HG03095 (cell line): ENCODE measurements around the gene LBR.
"Not testable (repeated sequence)": the region's sequence is repeated elsewhere in the genome, so short reads cannot be mapped to it uniquely, and the experiment has no call there.

ENCODE experiments used
- ATAC-seq: cut with Tn5 transposase; IDR thresholded peaks from one replicate; pipeline ENCODE4 v1.9.1; 2021; ENCODE audit warnings: moderate library complexity; ENCODE audit not compliant: unreplicated experiment

Gene LBR

DNA sequence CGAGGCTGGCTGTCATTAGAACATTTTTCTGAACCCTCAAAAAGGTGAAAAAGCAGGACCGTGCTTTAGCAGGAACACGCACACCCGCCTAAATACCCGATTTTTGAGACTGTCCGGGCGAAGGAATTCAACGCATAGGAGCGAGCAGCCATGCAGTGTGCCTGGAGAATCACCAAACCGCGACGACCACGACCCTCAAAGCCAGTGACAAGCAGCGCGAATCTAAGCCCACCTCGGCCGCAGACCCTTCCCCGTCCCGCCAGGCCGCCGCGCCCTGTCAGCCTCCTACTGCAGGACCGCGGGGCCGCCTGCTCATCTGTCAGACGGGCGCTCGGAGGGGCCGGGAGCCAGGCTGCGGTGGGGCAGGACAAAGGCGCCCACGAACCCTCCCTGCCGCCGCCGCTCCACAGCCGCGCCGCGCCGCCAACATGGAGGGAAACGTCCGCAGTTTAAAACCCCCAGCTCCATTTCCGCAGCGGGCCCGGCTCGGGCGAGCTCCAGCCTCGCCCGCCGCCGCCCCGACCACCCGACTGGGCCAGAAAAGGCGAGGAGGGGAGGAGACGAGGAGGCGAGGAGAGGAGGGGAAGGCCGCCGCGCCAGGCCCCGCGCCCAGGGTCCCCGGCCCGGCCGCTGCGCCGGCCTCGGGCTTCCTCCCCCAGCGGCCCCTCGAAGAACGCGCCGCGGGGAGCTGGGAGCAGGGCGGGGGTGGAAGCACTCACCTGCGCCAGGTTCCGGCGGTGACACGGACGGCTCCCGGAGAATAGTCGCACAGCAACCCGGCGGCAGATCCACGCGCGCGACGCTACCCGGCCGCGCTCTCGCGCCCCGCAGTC, at the start of gene LBR:
Gene LBR (minus strand): TSS at position 804 of the 833 bp plus-strand sequence. CDS start 3,963 bp downstream, outside the sequence.
- ATAC-seq, result no peak

- no peak for ATAC-seq
These were observed 49.6 kb upstream of the LBR start for GRCh38 chr1:225477296-225477911.

DNA sequence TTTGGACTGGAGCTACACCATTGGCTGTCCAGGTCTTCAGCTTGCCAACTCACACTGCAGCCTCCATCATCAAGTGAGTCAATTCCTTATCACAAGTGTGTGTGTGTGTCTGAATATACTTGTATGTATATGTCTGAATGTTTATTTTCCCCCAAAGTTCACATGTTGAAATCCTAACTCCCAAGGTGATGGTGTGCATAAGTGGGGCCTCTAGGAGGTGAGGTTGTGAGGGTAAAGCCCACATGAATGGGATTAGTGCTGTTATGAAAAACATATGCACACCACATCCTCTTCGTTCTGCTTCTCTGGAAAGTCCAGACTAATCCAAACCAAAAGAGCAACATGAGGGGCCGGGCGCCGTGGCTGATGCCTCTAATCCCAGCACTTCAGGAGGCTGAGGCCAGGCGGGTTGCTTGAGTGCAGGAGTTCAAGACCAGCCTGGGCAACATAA, 48.7 kb upstream of the LBR start:
- no peak for ATAC-seq

GRCh38 chr1:225476100-225476511, 48.3 kb upstream of the LBR start:
- no peak for ATAC-seq

DNA sequence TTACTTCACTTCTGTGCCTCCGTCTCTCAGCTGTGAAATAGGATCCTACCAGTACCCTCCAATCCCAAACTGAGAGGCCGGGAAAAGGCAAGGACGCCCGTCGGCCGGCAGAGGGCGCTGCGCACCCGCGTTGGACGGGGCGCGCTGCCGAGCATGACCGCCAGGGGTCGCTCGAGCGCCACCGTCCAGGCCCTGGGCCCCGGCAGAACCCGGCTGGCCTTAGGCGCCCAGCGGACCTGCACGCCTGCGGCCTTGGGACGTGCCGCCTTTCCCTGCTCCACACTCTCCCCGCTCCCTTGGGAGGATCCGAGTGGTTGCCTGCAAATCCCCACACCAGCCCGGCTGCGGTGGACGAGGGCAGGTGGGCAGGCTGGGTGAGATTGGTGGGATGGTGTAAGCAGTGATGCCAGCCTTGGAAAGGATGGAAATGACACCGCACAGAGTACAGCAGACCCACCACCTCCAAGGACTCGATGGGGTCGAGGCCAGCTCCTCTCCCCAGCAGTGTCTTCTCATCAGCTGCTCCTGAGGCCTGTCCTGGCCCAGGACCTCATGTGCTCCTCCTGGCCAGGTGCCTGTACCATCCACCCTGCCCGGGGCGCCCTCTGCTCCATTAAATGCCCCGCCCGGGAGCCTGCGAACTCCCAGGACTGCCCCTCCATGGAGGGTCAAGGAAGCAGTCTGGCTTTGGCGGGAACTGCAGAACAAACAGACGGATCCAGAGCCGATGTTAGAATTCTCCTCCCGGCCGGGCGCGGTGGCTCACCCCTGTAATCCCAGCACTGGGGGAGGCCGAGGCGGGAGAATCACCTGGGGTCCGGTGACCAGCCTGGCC, 47.4 kb upstream of the LBR start:
- ATAC-seq, result peak; percentile 71

DNA sequence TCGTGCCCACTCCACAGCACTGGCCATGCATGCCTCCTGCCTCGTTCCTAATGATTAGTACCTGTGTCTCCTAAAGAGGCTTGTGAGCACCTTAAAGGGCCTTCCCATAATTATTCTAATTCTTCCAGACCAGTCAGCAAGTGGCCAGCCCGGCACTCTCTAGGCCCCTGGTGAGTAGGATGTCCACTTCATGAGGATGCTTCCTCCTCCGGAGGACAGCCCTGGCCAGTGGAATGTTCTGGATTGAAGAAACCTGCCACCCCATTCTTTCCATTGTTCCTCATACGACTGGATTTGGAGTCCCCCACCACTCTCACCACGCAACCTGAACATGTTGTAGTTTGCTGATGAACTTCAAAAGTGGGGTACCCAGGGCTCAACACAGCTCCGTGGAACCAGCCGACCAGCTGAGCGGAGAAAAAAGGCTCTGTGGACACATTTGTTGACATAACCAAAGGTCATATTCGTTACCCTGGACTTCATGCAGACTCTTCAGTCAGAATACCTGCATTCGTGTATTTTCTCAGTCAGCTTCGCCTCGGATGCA, 46.7 kb upstream of the LBR start:
- ATAC-seq, result no peak

- not testable (repeated sequence) for ATAC-seq
These were observed 46.0 kb upstream of the LBR start for GRCh38 chr1:225473676-225474438.

DNA sequence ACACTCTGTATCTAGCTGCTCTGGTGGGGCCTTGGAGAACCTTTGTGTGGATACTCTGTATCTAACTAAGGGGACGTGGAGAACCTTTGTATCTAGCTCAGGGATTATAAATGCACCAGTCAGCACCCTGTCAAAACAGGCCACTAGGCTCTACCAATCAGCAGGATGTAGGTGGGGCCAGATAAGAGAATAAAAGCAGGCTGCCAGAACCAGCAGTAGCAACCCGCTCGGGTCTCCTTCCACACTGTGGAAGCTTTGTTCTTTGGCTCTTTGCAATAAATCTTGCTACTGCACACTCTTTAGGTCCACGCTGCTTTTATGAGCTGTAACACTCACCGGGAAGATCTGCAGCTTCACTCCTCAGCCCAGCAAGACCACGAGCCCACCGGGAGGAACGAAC, 45.4 kb upstream of the LBR start:
- ATAC-seq, result not testable (repeated sequence)

- no peak for ATAC-seq
These were observed 43.8 kb upstream of the LBR start for GRCh38 chr1:225471453-225472301.

DNA sequence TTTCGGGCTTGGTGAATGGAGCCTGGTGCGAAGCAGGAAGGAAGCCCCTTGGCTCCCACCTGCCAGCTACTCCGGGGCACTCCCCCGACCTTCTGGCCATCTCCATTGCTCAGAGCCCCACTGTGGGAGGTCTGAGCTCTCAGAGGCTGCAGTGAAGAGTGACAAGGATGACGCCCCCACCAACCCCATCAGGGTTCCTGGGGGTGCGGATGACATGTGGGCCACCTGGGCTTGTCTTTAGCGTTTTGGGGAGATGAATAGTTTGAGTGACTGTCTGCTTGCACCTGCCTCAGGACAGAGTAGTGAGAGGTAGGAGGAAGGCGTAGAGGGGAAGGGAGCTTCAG, 43.2 kb upstream of the LBR start:
- ATAC-seq, result no peak

- ATAC-seq, result no peak
These were observed 42.6 kb upstream of the LBR start for GRCh38 chr1:225470211-225471108.

GRCh38 chr1:225469051-225469450, 41.2 kb upstream of the LBR start:
- no peak for ATAC-seq

DNA sequence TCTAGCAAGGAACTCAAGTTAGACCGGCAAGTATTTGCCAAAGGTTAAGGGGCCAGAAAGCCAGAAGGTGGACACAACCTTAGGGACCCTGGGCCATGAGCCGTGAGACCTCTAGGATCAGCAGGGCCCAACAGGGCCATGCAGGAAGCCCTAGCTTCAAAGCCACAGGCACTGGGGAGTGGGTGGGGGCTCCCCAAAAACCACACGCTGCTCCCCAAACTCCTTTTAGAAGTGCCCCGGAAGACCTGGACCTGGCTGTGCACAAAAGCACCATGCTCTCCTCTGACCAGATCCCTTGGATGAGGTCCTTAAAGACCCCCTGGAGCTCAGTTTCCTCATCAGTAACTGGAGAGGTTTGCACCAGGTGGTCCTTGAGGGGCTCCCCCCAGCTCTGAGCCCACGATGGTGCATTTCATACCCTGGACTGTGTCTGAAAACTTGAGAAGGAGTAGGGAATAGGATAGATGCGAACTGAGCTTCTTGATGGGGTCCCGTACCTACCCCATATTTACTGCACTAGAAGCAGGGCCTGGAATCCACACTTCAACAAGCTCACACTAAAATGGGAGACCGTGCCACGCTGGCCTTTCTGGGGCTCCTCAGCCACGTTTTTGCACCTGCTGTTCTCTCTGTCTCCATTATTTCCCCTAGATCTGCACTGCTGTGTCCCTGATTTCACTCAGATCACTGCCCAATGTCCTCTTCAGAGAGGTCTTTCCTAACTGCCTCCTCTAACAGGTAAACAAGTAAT, 40.6 kb upstream of the LBR start:
- no peak for ATAC-seq

GRCh38 chr1:225467193-225468020, 39.6 kb upstream of the LBR start:
- ATAC-seq, result peak; percentile 96

- ATAC-seq, result no peak
These were observed 39.0 kb upstream of the LBR start for GRCh38 chr1:225466848-225467192.

DNA sequence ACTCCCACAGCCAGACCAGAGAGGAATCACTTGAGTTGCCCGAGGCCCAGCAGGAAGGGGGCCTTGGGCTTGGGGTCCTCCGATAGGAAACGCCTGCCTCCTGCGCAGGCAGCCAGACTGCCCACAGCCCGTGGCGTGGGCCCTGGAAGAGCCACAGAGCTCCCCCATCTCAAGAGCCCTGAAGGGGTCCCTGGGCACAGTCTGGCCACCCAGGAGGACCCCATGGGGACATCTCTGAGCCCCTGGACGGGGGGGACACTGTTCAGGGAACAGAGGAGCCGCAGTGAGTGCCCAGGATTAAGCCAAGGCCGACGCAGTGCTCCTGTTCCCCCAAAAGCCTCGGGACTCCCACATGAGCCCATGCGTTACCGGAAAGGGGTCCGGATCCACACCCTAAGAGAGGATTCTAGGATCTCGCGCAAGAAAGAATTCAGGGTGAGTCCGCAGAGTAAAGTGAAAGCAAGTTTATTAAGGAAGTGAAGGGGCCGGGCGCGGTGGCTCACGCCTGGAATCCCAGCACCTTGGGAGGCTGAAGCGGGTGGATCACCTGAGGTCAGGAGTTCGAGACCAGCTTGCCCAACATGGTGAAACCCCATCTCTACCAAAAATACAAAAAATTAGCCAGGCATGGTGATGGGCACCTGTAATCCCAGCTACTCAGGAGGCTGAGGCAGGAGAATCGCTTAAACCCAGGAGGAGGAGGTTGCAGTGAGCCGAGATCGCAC, 38.1 kb upstream of the LBR start:
- ATAC-seq, result no peak
